HG02678 (cell line): Measurements from ENCODE around the gene COTL1.
"Not testable (repeated sequence)": the region's sequence is repeated elsewhere in the genome, so short reads cannot be mapped to it uniquely, and the experiment has no call there.

Source experiments
- ATAC-seq: cut with Tn5 transposase; IDR thresholded peaks from one replicate; pipeline ENCODE4 v1.9.1; 2021; ENCODE audit warnings: mild to moderate bottlenecking, moderate library complexity; ENCODE audit not compliant: unreplicated experiment

COTL1 gene

GRCh38 chr16:84535408-84535807 lies 82.5 kb downstream of the COTL1 start:
- ATAC-seq: no peak

- ATAC-seq: no peak
Observed at GRCh38 chr16:84534815-84535214, 83.1 kb downstream of the COTL1 start.

- no peak for ATAC-seq
Observed at GRCh38 chr16:84532855-84533486, 84.9 kb downstream of the COTL1 start.

GRCh38 chr16:84532291-84532724 lies 85.6 kb downstream of the COTL1 start:
- no peak for ATAC-seq

- no peak for ATAC-seq
Observed at GRCh38 chr16:84531671-84532111, 86.2 kb downstream of the COTL1 start.

GRCh38 chr16:84530590-84530989 lies 87.3 kb downstream of the COTL1 start:
- ATAC-seq: no peak

GRCh38 chr16:84529607-84530006 lies 88.3 kb downstream of the COTL1 start:
- ATAC-seq: no peak

GRCh38 chr16:84528322-84528721 lies 89.6 kb downstream of the COTL1 start:
- ATAC-seq: no peak

- no peak for ATAC-seq
Observed at GRCh38 chr16:84527532-84528269, 90.2 kb downstream of the COTL1 start.

- ATAC-seq: no peak
Observed at GRCh38 chr16:84526794-84527531, 90.9 kb downstream of the COTL1 start.

GRCh38 chr16:84524941-84525581 lies 92.8 kb downstream of the COTL1 start:
- not testable (repeated sequence) for ATAC-seq

- no peak for ATAC-seq
Observed at GRCh38 chr16:84524346-84524920, 93.4 kb downstream of the COTL1 start.

GRCh38 chr16:84521497-84521770 lies 96.4 kb downstream of the COTL1 start:
- ATAC-seq: no peak

GRCh38 chr16:84520725-84521496 lies 97.0 kb downstream of the COTL1 start:
- no peak for ATAC-seq

- no peak for ATAC-seq
Observed at GRCh38 chr16:84519855-84520254, 98.0 kb downstream of the COTL1 start.

- no peak for ATAC-seq
Observed at GRCh38 chr16:84518804-84519341, 99.0 kb downstream of the COTL1 start.

- ATAC-seq: not testable (repeated sequence)
Observed at GRCh38 chr16:84518220-84518619, 99.7 kb downstream of the COTL1 start.

- ATAC-seq: no peak
Observed at GRCh38 chr16:84517366-84517765, 100.5 kb downstream of the COTL1 start.
